Epidermal melanocyte (primary cell): ENCODE data around the gene CMTM7.
"Not testable (repeated sequence)": the region's sequence is repeated elsewhere in the genome, so short reads cannot be mapped to it uniquely, and the experiment has no call there.

Source experiments
- DNase-seq: peaks from one replicate; pipeline ENCODE4 v3.0.0; 2011; ENCODE audit warnings: low spot score; ENCODE audit not compliant: insufficient read length

Gene CMTM7

DNA sequence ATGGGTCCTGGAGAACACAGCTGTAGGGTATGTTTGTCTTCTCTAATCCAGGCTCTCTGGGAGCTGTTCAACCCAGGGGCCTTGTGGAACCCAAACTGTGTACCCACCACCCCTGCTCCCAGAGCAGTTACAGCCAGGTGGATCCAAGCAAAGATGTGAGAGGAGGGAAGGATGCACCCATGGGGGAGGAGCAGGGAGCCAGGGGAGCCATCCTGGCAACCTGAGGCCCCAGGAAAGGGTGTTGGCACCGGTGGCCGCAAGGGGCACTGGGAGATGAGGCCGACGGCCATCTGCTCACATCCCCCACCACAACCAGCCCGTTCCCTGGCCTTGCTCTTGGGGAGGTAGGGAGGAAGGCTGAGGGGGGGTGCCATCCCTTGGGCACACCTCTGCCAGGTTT, 67.8 kb downstream of the CMTM7 start:
- DNase-seq = no peak

GRCh38 chr3:32460031-32460749, 68.5 kb downstream of the CMTM7 start:
- no peak for DNase-seq

DNA sequence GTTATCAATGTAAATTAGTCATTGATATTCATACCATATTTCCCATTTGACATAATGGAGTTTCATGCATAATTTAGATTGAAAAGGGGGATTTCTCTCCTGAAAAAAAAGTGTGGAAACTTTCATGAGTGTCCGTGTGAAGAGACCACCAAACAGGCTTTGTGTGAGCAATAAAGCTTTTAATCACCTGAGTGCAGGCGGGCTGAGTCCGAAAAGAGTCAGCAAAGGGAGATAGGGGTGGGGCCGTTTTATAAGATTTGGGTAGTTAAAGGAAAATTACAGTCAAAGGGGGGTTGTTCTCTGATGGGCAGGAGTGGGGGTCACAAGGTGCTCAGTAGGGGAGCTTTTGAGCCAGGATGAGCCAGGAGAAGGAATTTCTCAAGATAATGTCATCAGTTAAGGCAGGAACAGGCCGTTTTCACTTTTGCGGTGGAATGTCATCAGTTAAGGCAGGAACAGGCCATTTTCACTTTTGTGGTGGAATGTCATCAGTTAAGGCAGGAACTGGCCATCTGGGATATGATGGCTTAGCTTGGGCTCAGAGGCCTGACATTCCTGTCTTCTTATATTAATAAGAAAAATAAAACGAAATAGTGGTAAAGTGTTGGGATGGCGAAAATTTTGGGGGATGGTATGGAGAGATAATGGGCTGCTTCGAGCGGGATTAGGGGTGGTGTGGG, 69.3 kb downstream of the CMTM7 start:
- not testable (repeated sequence) for DNase-seq

GRCh38 chr3:32462191-32462986, 70.7 kb downstream of the CMTM7 start:
- DNase-seq = not testable (repeated sequence)

DNA sequence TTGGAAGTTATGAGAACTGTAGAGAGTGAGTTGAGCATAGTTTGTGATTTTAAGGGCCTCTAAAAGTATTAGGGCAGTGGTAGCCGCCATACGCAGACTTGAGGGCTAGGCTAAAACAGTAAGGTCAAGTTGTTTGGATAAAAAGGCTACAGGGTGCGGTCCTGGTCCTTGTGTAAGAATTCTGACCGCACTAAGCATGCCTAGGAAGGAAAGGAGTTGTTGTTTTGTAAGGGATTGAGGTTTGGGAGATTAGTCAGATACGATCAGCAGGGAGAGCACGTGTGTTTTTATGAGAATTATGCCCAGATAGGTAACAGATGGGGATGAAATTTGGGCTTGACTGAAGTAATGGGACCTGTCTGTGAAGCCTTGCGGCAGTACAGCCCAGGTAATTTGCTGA, 71.8 kb downstream of the CMTM7 start:
- not testable (repeated sequence) for DNase-seq

- DNase-seq = not testable (repeated sequence)
Observed at GRCh38 chr3:32464726-32465125, 73.1 kb downstream of the CMTM7 start.

DNA sequence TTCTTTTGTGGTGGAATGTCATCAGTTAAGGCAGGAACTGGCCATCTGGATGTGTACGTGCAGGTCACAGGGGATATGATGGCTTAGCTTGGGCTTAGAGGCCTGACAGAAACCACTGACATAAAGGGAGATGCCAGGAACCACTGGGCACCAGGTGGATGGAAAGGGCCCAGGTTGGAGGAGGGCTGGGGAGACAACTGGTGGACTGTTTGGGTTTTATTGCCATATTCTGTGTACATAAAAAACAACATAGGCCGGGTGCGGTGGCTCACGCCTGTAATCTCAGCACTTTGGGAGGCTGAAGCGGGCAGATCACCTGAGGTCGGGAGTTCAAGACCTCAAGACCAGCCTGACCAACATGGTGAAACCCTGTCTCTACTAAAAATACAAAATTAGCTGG, 75.2 kb downstream of the CMTM7 start:
- DNase-seq = not testable (repeated sequence)

- DNase-seq = peak; percentile 60
Observed at GRCh38 chr3:32467333-32468070, 75.8 kb downstream of the CMTM7 start.

DNA sequence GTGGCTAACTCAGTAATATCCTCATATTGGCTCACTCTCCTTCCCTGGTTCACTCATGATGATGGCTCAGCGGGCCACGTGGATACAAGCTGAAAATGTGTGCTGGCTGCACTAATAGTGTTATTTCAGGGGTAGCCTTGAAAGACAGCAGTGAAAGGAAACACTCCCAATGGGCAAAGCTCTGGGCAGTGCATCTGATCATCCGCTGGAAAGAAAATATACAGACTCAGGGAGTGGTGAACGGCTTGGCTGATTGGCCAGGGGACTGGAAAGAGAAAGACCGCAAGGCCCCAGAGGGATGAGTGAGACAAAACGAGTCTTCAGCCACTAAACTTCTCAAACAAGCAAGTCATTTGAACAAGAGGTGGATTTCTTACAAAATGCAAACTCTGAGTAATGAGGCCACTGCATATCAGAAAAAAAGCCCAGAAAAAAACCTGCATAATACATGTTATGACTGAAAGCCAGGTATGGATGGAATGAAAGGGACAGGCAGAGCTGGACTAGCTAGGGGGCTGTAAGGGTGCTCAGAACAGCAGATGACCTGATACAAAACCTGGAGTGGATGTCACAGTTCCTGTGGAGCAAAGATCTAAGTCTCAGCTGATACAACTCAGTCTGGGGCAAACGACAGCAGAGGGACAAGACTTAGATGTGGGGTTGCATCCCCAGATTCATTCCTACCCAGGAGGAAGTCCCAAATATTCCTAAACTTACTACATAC, 77.7 kb downstream of the CMTM7 start:
- DNase-seq = no peak

- no peak for DNase-seq
Observed at GRCh38 chr3:32470362-32470761, 78.7 kb downstream of the CMTM7 start.

GRCh38 chr3:32471246-32471645, 79.6 kb downstream of the CMTM7 start:
- DNase-seq = no peak

DNA sequence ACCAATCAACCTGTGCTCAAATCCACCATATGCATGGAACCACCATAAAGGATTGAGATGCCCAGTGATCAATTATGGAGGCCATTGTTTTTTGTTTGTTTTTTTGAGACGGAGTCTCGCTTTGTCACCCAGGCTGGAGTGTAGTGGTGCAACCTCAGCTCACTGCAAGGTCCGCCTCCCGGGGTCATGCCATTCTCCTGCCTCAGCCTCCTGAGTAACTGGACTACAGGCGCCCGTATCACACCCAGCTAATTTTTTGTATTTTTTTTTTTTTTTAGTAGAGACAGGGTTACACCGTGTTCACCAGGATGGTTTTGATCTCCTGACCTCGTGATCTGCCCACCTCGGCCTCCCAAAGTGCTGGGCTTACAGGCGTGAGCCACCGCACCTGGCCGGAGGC, 80.5 kb downstream of the CMTM7 start:
- DNase-seq = not testable (repeated sequence)

GRCh38 chr3:32474201-32474600, 82.5 kb downstream of the CMTM7 start:
- no peak for DNase-seq

DNA sequence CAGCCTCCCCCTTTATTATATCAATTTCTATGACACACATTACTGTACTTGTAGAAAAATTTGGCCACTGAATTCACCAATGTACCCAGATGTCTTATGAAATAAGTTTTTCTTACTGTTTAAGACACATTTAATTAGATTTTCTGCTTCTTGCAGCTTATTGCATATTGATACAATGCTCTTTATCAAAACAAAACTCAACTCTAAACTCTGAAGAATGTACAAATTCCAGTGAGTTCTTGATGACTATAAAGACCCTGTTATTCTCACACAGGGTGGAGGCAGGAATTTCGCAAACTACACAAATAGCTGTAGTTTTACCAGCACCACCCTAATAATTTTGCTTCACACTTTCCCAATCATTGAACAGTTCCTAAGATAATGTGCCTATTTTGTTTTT, 89.0 kb downstream of the CMTM7 start:
- DNase-seq = no peak

- DNase-seq = no peak
Observed at GRCh38 chr3:32481791-32482631, 90.4 kb downstream of the CMTM7 start.

DNA sequence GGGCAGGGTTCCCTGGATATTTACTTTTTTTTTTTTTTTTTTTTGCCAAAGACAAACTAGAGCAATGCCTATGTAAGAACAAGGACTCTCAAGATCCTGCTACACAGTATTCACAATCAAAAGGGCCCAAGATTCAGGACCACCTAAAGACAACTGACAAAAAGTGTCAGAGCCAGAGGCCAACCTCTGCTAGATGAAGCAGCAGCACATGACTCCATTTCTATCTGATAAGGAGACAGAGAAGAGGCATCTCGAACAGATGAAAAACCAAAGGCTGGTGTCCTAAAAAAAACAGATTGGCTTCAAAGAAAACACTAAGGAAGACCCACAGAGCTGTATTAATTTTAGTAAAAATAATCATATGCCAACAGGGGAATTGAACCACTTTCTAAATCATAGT, 91.0 kb downstream of the CMTM7 start:
- no peak for DNase-seq

GRCh38 chr3:32483772-32484171, 92.1 kb downstream of the CMTM7 start:
- no peak for DNase-seq

- DNase-seq = no peak
Observed at GRCh38 chr3:32484436-32484835, 92.8 kb downstream of the CMTM7 start.

GRCh38 chr3:32487781-32488473, 96.3 kb downstream of the CMTM7 start:
- no peak for DNase-seq
